ENCODE results near the gene GRWD1. TPM values are rescaled to one million over a fixed set of nuclear protein-coding genes. Genes with fewer than 3 reads are reported as not detected.

Gene GRWD1
- polyA plus RNA-seq, 2 of the 4 experiments (the other 2 are of a cell fraction), result 48.1 to 87.0 TPM

DNA sequence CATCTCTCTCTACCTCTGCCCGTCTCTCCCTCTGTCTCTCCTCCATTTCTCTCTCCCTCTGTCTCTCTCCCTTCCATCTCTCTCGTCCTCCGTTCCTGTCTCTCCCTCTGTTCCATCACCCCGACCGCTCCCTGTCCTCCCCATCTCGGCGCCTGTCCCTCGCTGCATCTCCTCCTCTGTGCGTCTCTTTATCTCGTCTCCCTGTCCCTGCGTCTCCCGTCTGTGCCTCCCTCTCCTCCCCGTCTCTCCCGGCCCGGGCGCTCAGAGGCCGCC is 47.7 kb upstream of the GRWD1 start (continued):
- TF ChIP-seq, protein P1, sequence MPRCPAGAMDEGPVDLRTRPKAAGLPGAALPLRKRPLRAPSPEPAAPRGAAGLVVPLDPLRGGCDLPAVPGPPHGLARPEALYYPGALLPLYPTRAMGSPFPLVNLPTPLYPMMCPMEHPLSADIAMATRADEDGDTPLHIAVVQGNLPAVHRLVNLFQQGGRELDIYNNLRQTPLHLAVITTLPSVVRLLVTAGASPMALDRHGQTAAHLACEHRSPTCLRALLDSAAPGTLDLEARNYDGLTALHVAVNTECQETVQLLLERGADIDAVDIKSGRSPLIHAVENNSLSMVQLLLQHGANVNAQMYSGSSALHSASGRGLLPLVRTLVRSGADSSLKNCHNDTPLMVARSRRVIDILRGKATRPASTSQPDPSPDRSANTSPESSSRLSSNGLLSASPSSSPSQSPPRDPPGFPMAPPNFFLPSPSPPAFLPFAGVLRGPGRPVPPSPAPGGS (IDR thresholded peaks at IDR 0.05), result no peak
- TF ChIP-seq KDM1A (IDR thresholded peaks at IDR 0.05; ENCODE audit: low read depth) (no peak), CBX8 (IDR thresholded peaks at IDR 0.05) (no peak)
- TF ChIP-seq, protein P2, sequence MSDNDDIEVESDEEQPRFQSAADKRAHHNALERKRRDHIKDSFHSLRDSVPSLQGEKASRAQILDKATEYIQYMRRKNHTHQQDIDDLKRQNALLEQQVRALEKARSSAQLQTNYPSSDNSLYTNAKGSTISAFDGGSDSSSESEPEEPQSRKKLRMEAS (IDR thresholded peaks at IDR 0.05), result no peak

GRCh38 chr19:48398375-48399235 is 47.2 kb upstream of the GRWD1 start:
- POLR2A ChIA-PET, result interaction anchor here (0.5 to 1.5 kb wide), 9 partner anchors 7 to 195 kb away, joined by 3 to 8 read pairs (median 4); partner anchors contain the start of genes GRWD1, KDELR1, SYNGR4 and TMEM143
- FAIRE-seq, result peak; percentile 36
- ATAC-seq, result peak; percentile 51 to 77
- Histone ChIP-seq H3K9me3 (no peaks in the 10 kb centered on the region), H3K4me1 (peaks cover 55% of the 10 kb centered on the region), H3K27ac (peak overlapping the region; percentile 95 to 97), H3K4me2 (peak overlapping the region; percentile 97), H3K4me3 (peak overlapping the region; percentile 70)
- WGBS (ENCODE audit: missing lambda C conversion rate), result 13% methylated on average over 12 of the region's 104 CpGs
- TF ChIP-seq CBX2 (IDR thresholded peaks at IDR 0.05; ENCODE audit: borderline replicate concordance, low read depth), result no peak
- no peak for TF ChIP-seq HMGXB4 (CRISPR knock-in tag; IDR thresholded peaks at IDR 0.05; ENCODE audit: borderline replicate concordance)
- TF ChIP-seq HOXB5 (CRISPR knock-in tag; IDR thresholded peaks at IDR 0.05), result peak; percentile 91
- TF ChIP-seq POLR2A (IDR thresholded peaks at IDR 0.05; ENCODE audit: low read length), result peak; percentile 95
- no peak for TF ChIP-seq HOXB13 (CRISPR knock-in tag; IDR thresholded peaks at IDR 0.05; ENCODE audit: low read depth)
- peak; percentile 88; a peak in 4 of 5 replicates for TF ChIP-seq JUN (IDR thresholded peaks at IDR 0.05)
- no peak for TF ChIP-seq SMC3 (IDR thresholded peaks at IDR 0.05)
- TF ChIP-seq NR3C1 (IDR thresholded peaks at IDR 0.05), result no peak
- peak; percentile 79; the same call in 1 of the 2 replicates for TF ChIP-seq EHF (CRISPR knock-in tag; IDR thresholded peaks at IDR 0.05)
- TF ChIP-seq NFE2L2 (conservative IDR thresholded peaks at IDR 0.05; ENCODE audit: low read length), result no peak
- TF ChIP-seq FOXS1 (CRISPR knock-in tag; IDR thresholded peaks at IDR 0.05), result 0 out of 2 replicates have a peak, but pooled peaks have one; percentile 39
- TF ChIP-seq ZFP36 (IDR thresholded peaks at IDR 0.05; ENCODE audit: borderline replicate concordance, partially characterized antibody), result no peak
- no peak for TF ChIP-seq FOSL2 (IDR thresholded peaks at IDR 0.05)
- no peak; the same call in 1 of the 2 replicates for TF ChIP-seq FOSL2 (CRISPR knock-in tag; IDR thresholded peaks at IDR 0.05)
- TF ChIP-seq RNF2 (IDR thresholded peaks at IDR 0.05; ENCODE audit: borderline replicate concordance, low read depth), result no peak
- TF ChIP-seq PHF8 (IDR thresholded peaks at IDR 0.05; ENCODE audit: borderline replicate concordance, low read depth), result no peak
- TF ChIP-seq ZSCAN20 (CRISPR knock-in tag; IDR thresholded peaks at IDR 0.05), result no peak
- TF ChIP-seq, protein P2 (IDR thresholded peaks at IDR 0.05), result peak; percentile 95
- no peak for TF ChIP-seq GATA3 (IDR thresholded peaks at IDR 0.05; ENCODE audit: borderline replicate concordance)
- TF ChIP-seq RFX5 (IDR thresholded peaks at IDR 0.05), result no peak
- TF ChIP-seq KDM5A (IDR thresholded peaks at IDR 0.05), result no peak
- TF ChIP-seq TP53 (CRISPR knock-in tag; IDR thresholded peaks at IDR 0.05), result 0 out of 2 replicates have a peak, but pooled peaks have one; percentile 43
- TF ChIP-seq CEBPB (IDR thresholded peaks at IDR 0.05), result no peak
- TF ChIP-seq MYC (IDR thresholded peaks at IDR 0.05; ENCODE audit: borderline replicate concordance, low read length), result peak; percentile 73; the same call in 1 of the 2 replicates
- TF ChIP-seq ATOH8 (CRISPR knock-in tag; IDR thresholded peaks at IDR 0.05; ENCODE audit: low read depth), result peak; percentile 93
- TF ChIP-seq SREBF2 (IDR thresholded peaks at IDR 0.05), result no peak
- TF ChIP-seq, protein P1 (IDR thresholded peaks at IDR 0.05), result peak; percentile 51; the same call in 2 of the 3 replicates
- peak; percentile 93 for TF ChIP-seq E2F6 (IDR thresholded peaks at IDR 0.05; ENCODE audit: borderline replicate concordance, low read depth)
- peak; percentile 92 to 99 for DNase-seq (ENCODE audit: low read depth in 1 of 2, low spot score in 1 of 2)
- CTCF ChIA-PET, result interaction anchor here (1.8 kb wide), 1 partner anchor 47 kb away, joined by 7 read pairs; the partner anchor contains the start of gene GRWD1
